Tibial artery (tissue), 4 donors: ENCODE measurements around the gene MYRFL.
"Not testable (repeated sequence)": the region's sequence is repeated elsewhere in the genome, so short reads cannot be mapped to it uniquely, and the experiment has no call there.

Experiments used
- DNase-seq, 2 donors: peaks; one replicate each; pipeline ENCODE4 v3.0.0-alpha.2; 2019
- H3K27ac ChIP-seq, 2 donors: fragments of 200-600 bp; sonication (generic) in 1 of 2; 1 replicate in 1 of 2; 2 replicates in 1 of 2; pipeline ENCODE4 v1.5.1; 2018 to 2019; ENCODE audit warnings: mild to moderate bottlenecking in 1 of 2
- H3K27me3 ChIP-seq, 2 donors: fragments of 200-600 bp; sonication (generic) in 1 of 2; one replicate each; pipeline versions ENCODE4 v1.5.1 to v1.6.0; 2016 to 2019
- H3K36me3 ChIP-seq, 3 donors: fragments of 200-600 bp; sonication (generic) in 2 of 3; one replicate each; pipeline ENCODE4 v1.5.1; 2016 to 2019; ENCODE audit warnings: mild to moderate bottlenecking in 2 of 3
- H3K4me1 ChIP-seq, 4 donors: fragments of 200-600 bp; sonication (generic) in 2 of 4; 1 replicate in 3 of 4; 2 replicates in 1 of 4; pipeline ENCODE4 v1.5.1; 2016 to 2019
- H3K4me3 ChIP-seq, 2 donors: fragments of 200-600 bp; sonication (generic) in 1 of 2; 1 replicate in 1 of 2; 2 replicates in 1 of 2; pipeline ENCODE4 v1.5.1; 2018 to 2019; ENCODE audit warnings: mild to moderate bottlenecking in 2 of 2
- H3K9me3 ChIP-seq, 3 donors: fragments of 200-600 bp; sonication (generic) in 1 of 3; one replicate each; pipeline ENCODE4 v1.5.1; 2016 to 2019
- CTCF ChIP-seq, 2 experiments: fragments of 200-600 bp in 1 of 2; fragments of 450-650 bp in 1 of 2; IDR thresholded peaks; one replicate each; pipeline ENCODE4 v1.5.1; 2017 to 2019; ENCODE audit warnings: antibody characterized with exemption in 2 of 2, mild to moderate bottlenecking in 1 of 2, moderate library complexity in 1 of 2
- intact Hi-C: fragments of 100-400 bp; cut with DNase I; formaldehyde crosslinking; loops from one replicate; pipeline ENCODE4 v1.15.0; 2023; ENCODE audit warnings: low total_unique reads

MYRFL gene

GRCh38 chr12:69824966-69825560 is at the start of gene MYRFL:
Gene MYRFL, plus strand, starts transcription at chr12:69825227. Its CDS starts 291 bp downstream, at chr12:69825518.
- Histone ChIP-seq H3K36me3 (no peaks in the 10 kb centered on the region), H3K9me3 (no peaks in the 10 kb centered on the region), H3K27me3 (no peaks in the 10 kb centered on the region), H3K4me3 (no peak within 1 kb of the TSS), H3K27ac (no peak within 1 kb of the TSS), H3K4me1 (peaks cover 0 to 12% (median 5%) of the 10 kb centered on the region in 4 donors)
- TF ChIP-seq CTCF (IDR thresholded peaks at IDR 0.05): no peak
- no peak for DNase-seq
- intact Hi-C loops: no loop called here

- peaks cover 0 to 6% (median 0%) of the 10 kb centered on the region in 3 donors for H3K36me3 ChIP-seq
- intact Hi-C loops: no loop called here
- H3K27me3 ChIP-seq: no peaks in the 10 kb centered on the region
- H3K9me3 ChIP-seq: peaks cover 0 to 3% (median 0%) of the 10 kb centered on the region in 3 donors
- DNase-seq: no peak
- H3K4me1 ChIP-seq: no peaks in the 10 kb centered on the region
- no peak overlapping the region for H3K4me3 ChIP-seq
- no peak for TF ChIP-seq CTCF (IDR thresholded peaks at IDR 0.05)
- no peak overlapping the region for H3K27ac ChIP-seq
These were observed 45.1 kb upstream of the MYRFL start for GRCh38 chr12:69779928-69780327.

GRCh38 chr12:69783365-69783764 is 41.7 kb upstream of the MYRFL start:
- peaks cover 0 to 3% (median 0%) of the 10 kb centered on the region in 3 donors for H3K9me3 ChIP-seq
- H3K27me3 ChIP-seq: no peaks in the 10 kb centered on the region
- no peaks in the 10 kb centered on the region for H3K4me1 ChIP-seq
- TF ChIP-seq CTCF (IDR thresholded peaks at IDR 0.05): no peak
- no peak for DNase-seq
- peaks cover 0 to 12% (median 0%) of the 10 kb centered on the region in 3 donors for H3K36me3 ChIP-seq
- no peak overlapping the region for H3K27ac ChIP-seq
- intact Hi-C loops: no loop called here
- H3K4me3 ChIP-seq: no peak overlapping the region

GRCh38 chr12:69789351-69789750 is 35.7 kb upstream of the MYRFL start:
- no peak for DNase-seq
- no peak overlapping the region for H3K27ac ChIP-seq
- H3K36me3 ChIP-seq: peaks cover 0 to 13% (median 0%) of the 10 kb centered on the region in 3 donors
- H3K4me3 ChIP-seq: no peak overlapping the region
- H3K9me3 ChIP-seq: peaks cover 0 to 26% (median 7%) of the 10 kb centered on the region in 3 donors
- TF ChIP-seq CTCF (IDR thresholded peaks at IDR 0.05): no peak
- H3K27me3 ChIP-seq: no peaks in the 10 kb centered on the region
- no peaks in the 10 kb centered on the region for H3K4me1 ChIP-seq
- intact Hi-C loops: no loop called here

- intact Hi-C loops: no loop called here
- Histone ChIP-seq H3K4me3 (no peak overlapping the region), H3K36me3 (peaks cover 12 to 17% (median 13%) of the 10 kb centered on the region in 3 donors), H3K27ac (no peak overlapping the region), H3K4me1 (no peaks in the 10 kb centered on the region), H3K9me3 (peaks cover 0 to 26% (median 7%) of the 10 kb centered on the region in 3 donors), H3K27me3 (no peaks in the 10 kb centered on the region)
- DNase-seq: no peak
- TF ChIP-seq CTCF (IDR thresholded peaks at IDR 0.05): no peak
These were observed 32.5 kb upstream of the MYRFL start for GRCh38 chr12:69792533-69792932.

- H3K9me3 ChIP-seq, H3K4me3 ChIP-seq, intact Hi-C loops, H3K4me1 ChIP-seq, H3K27me3 ChIP-seq, DNase-seq, H3K27ac ChIP-seq: not testable (repeated sequence)
- peaks cover 11 to 21% (median 16%) of the 10 kb centered on the region in 3 donors for H3K36me3 ChIP-seq
These were observed 17.7 kb upstream of the MYRFL start for GRCh38 chr12:69807101-69807897.
